Stimulated activated CD4-positive, alpha-beta T cell treated with anti-CD3 and anti-CD28 coated beads, Interleukin-4, amount 100 ng/mL, for 1 hour (primary cell): ENCODE results near the gene NAPSA.
"Not testable (repeated sequence)": the region's sequence is repeated elsewhere in the genome, so short reads cannot be mapped to it uniquely, and the experiment has no call there.

Experiments
- DNase-seq: peaks from one replicate; pipeline ENCODE4 v3.0.0-alpha.2; 2020

NAPSA gene

GRCh38 chr19:50365434-50366306 is at the start of gene NAPSA:
NAPSA (minus strand) TSS chr19:50365639; CDS start chr19:50365621, 18 bp downstream.
- DNase-seq, result no peak

GRCh38 chr19:50413531-50413930 is 48.1 kb upstream of the NAPSA start:
- DNase-seq, result no peak

DNA sequence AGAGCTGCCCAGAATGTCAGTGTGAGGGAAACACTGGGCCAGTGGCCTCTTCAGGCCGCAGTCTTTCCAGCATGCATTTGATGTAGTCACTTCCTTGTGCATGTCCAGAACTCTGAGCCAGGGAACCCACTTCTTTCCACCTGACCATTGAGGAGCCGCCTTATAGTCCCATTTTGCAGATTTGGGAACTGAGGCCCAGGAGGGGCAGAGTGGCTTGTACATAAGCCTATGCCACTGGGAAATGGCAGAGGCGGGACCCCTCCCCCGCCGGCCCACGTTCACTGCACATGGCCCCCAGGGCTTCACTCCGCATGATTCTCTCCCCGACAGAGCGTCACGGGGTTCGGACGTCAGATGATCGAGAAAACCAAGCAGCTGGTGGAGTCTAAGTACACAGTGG is 47.7 kb upstream of the NAPSA start:
- DNase-seq, result no peak

DNA sequence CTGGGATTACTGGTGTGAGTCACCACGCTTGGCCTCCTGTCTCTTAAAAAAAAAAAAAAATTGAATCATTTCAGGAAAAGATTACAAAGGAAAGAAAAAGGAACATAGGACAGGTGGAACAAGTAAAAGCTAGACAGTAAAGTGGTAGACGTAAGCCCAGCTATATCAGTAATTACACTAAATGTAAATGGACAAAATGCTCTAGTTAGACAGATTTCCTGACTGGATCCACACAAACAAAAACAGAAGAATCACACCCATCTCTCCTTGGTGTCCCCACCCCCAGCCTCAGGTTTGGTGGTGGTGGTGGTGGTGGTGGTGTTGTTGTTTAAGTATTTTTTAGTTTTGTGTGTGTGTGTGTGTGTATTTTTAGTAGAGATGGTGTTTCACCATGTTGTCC is 47.0 kb upstream of the NAPSA start:
- no peak for DNase-seq

GRCh38 chr19:50410109-50410508 is 44.7 kb upstream of the NAPSA start:
- DNase-seq, result no peak

DNA sequence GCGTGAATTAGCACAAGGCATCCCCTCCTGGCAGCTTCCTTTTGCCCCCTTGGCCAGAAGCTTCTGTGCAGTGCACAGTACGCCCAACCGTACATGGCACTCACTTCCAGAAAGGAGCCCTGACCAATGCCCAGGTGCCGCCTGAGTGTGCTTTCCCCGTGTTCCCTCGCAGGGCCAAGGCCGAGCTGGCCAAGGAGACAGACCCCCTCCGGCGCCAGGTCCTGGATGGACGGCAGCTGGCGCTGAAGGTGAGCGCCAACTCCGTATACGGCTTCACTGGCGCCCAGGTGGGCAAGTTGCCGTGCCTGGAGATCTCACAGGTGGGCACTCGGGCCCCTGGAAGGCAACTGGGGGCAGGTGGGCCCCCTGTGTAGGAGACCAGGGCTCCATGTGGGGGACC is 43.9 kb upstream of the NAPSA start:
- no peak for DNase-seq

GRCh38 chr19:50406829-50407228 is 41.4 kb upstream of the NAPSA start:
- no peak for DNase-seq

DNA sequence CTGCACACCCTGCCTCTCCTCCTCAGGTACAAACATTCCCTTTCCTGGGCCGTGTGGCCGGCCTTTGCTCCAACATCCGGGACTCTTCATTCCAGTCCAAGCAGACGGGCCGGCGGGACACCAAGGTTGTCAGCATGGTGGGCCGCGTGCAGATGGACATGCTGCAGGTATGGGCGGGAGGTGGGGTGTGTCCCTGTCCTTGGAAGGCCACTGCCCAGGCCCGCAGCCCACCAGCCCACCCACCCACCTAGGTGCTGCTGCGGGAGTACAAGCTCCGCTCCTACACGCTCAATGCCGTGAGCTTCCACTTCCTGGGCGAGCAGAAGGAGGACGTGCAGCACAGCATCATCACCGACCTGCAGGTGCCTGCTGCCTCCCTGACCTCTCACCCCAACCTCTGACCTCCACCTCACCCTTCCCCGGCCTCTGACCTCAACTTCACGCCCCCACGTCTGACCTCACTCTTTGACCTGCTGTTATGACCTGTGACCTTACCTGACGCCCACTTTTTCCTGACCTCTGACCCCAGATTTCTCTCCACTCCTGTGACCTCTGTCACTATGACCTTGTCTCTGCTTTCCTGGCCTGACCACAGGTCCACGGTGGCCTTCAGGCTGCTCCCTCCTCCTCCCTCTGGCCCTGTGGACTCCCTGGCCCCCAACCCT is 40.8 kb upstream of the NAPSA start:
- no peak for DNase-seq

DNA sequence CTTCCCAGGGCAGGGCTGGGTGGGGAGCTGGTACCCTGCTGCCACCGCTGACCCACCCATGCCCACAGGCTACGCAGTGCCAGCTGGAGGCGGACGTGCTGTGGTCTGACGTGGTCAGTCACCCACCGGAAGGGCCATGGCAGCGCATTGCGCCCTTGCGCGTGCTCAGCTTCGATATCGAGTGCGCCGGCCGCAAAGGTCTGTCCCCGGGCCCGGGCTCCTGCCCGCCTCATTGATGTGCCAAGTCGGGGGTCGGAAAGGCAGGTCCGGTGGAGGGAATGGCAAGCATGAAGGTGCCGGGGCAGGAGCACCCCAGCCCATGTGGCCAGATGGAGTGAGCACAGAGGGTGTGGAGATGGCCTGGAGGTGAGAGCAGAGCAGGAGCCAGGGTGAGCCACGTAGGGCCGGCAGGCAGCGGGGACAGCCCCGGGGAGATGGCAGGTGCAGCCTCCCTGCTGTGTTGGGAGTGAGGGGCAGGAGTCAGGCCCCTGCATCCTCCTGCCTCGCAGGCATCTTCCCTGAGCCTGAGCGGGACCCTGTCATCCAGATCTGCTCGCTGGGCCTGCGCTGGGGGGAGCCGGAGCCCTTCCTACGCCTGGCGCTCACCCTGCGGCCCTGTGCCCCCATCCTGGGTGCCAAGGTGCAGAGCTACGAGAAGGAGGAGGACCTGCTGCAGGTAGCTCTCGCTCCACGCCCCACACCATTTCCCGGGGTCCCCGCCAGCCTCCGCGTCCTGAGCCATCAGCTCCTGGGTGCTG is 37.3 kb upstream of the NAPSA start:
- no peak for DNase-seq

DNA sequence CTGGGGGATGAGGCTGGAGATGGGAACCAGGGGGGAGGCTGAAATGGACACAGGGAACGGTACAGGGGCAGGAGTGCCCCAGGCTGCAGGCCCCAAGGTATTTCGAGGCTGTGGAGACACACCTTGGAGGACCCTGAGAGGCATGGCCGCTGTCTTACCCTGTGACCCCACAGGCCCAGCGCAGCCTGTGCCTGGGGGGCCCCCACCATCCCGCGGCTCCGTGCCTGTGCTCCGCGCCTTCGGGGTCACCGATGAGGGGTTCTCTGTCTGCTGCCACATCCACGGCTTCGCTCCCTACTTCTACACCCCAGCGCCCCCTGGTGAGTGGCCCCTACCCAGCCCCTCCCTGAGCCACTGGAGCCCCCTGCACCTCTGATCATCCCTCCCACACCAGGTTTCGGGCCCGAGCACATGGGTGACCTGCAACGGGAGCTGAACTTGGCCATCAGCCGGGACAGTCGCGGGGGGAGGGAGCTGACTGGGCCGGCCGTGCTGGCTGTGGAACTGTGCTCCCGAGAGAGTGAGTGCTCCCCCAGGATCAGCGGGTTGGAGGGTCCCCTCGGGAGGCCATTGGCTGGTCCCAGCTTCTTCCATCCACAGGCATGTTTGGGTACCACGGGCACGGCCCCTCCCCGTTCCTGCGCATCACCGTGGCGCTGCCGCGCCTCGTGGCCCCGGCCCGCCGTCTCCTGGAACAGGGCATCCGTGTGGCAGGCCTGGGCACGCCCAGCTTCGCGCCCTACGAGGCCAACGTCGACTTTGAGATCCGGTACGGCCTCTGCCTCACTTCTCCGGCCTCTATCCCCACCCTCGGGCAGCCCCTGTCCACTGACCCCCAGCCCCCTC is 36.4 kb upstream of the NAPSA start:
- no peak for DNase-seq

DNA sequence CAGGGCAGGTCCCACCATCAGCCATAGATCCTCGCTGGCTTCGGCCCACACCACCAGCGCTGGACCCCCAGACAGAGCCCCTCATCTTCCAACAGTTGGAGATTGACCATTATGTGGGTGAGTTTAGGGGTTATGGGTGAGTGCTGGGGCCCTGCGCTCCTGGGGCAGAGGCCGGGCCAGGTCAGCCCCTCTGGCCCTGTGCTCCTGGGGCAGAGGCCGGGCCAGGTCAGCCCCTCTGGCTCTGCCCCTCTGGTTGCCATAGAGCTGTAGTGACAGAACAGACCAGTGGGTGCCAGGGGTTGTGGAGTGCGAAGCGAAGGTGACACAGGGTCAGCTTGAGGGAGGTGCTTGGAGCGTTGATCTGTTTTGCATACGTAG is 33.9 kb upstream of the NAPSA start:
- DNase-seq, result no peak

DNA sequence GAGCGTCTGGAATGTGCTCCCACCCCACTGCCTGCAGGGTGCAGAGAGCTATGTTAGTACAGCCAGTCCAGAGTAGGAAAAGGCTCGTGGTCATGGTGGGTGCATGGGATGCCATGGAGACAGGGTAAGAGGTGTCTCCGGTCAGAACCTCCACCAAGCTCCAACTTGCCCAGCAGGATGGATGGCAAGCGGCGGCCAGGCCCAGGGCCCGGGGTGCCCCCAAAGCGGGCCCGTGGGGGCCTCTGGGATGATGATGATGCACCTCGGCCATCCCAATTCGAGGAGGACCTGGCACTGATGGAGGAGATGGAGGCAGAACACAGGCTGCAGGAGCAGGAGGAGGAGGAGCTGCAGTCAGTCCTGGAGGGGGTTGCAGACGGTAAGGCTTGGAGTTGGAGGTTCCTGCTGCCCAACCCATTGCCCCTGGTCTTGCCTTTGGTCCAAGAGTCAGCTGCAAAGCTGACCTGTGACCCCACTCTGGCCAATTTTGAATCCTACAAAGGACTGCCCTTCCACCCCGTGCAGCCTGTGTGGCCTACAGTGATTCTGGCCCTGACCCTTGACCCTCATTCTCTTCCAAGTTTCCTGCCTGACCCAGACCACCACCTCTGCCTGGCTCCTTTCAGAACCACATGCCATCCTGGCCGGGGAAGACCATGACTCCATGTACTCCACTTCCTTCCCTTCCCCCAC is 33.4 kb upstream of the NAPSA start:
- no peak for DNase-seq

DNA sequence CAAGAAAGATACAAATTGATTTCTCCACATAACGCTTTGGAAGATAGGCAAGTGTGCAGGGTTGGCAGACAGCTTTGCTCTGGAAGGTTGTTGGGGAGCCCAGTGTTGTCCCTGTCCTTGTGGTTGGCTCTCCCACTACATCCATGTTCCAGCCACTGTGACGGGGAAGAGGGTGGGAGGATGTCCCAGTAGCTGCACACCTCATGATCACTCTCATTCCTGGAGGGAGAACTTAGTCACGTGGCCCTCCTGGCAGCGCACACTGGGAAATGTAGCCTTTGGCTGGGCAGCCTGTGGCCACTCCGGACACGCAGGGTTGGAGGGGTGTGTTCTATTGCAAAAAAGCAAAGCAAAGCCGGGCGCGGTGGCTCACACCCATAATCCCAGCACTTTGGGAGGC is 28.6 kb upstream of the NAPSA start:
- DNase-seq, result no peak

- no peak for DNase-seq
These were observed 28.1 kb upstream of the NAPSA start for GRCh38 chr19:50393589-50393988.

GRCh38 chr19:50392759-50393158 is 27.3 kb upstream of the NAPSA start:
- no peak for DNase-seq

GRCh38 chr19:50390952-50391351 is 25.5 kb upstream of the NAPSA start:
- DNase-seq, result not testable (repeated sequence)

- not testable (repeated sequence) for DNase-seq
These were observed 24.9 kb upstream of the NAPSA start for GRCh38 chr19:50390295-50390694.

DNA sequence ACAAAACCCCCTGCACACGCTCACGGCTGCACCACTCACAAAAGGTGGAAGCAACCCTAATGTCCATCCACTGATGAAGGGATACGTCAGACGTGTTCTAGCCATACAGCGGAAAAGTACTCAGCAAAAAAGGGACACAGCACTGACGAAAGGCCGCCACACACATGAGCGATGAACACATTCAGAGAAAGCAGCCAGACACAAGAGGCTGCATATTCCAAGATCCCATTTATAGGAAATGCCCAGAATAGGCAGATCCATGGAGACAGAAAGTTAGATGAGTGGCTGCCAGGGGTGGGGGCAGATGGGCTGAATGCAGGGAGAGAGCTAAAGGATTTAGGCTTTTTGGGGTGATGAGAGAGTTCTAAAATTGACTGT is 22.4 kb upstream of the NAPSA start:
- DNase-seq, result no peak

DNA sequence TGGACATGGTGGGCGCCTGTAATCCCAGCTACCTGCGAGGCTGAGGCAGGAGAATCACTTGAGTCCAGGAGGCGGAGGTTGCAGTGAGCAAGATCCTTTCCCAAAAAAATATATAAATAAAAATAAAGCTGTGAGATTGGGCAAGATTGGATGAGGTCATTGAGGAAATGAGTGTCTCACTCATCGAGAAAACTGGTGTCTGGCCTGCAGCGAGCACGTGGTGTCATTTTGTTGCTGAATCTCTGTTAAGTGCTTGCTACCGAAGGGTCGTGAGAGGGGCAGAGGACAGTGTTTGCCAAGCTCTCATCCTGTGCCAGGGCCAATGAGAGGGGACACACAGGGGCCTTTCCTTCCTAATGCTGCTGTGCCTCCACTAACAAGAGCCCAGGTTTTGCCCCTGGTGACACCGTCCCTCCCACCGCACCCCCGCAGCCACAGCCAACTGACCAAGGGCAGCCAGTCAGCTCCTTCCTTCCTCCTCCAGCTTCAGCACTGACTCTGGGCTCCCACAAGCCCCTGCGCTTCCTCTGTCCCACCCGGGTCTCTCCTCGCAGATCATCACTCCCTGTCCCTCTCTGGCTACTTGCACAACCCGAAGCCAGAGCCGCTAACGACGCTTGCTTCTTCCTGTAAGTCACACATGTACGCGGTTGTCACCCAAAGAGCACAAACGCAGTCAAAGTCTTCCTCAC is 21.9 kb upstream of the NAPSA start:
- DNase-seq, result no peak

DNA sequence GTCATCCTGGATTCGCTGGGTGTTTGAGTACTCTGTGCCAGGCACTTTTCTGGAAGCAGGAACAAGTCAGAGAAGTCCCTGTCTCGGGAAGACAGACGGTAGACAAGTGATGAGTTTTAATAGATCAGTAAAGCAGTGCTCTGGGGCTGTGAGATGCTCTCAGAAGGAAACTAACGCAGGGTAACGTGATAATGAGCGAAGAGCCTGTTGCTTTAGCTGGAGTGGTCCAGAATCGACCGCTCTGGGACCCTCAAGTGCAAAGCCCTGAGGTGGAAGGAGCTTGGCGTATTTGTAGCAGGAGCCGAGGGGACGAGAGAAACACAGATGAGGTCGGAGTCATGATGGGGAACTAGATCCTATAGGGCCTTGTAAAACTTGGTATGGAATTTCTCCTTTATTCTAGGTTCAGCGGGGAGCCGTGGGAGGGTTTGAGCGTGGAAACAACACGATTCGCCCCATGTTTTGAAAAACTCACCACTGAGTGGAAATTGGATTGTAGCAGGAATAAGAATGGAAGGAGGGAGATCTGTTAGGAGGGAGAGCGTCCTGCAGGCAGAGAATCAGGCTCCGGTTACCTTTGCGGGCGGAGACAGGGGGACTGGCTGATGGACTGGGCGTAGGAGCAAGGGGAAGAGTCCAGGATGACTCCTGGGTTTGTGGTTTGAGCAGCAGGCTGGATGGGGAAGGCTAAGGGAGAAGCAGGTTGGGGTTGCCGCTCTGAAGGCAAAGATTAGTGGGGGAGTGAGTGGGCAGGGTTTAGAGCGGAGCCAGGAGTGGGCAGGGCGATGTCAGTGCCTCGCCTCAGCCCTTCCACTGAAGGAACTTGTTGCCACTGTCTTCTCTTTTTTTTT is 19.5 kb upstream of the NAPSA start:
- DNase-seq, result no peak
